B cell (primary cell): ENCODE results near the gene LURAP1L. TPM values are rescaled to one million over a fixed set of nuclear protein-coding genes. Genes with fewer than 3 reads are reported as not detected.

Source experiments
- ATAC-seq: fragments of 200-7000 bp; cut with Tn5 transposase; one replicate; pipeline ENCODE4 v1.10.0; 2021; ENCODE audit warnings: low read depth, mild to moderate bottlenecking, moderate number of reproducible peaks, moderate library complexity
- CTCF ChIA-PET: fragments of 350-600 bp; sonication (Branson Sonifier 250); formaldehyde crosslinking; loops from one replicate; lab custom pipeline; 2021; ENCODE audit warnings: antibody characterized with exemption, inconsistent platforms; lab: Charles Lee
- POLR2A ChIA-PET: fragments of 350-600 bp; sonication (Branson Sonifier 250); formaldehyde crosslinking; loops from one replicate; lab custom pipeline; 2021; ENCODE audit warnings: antibody characterized with exemption; lab: Charles Lee
- DNase-seq: peaks from one replicate; pipeline ENCODE4 v3.0.0; 2013
- H2AFZ ChIP-seq: 2 replicates; pipeline ENCODE4 v1.6.1; 2012; ENCODE audit warnings: mild to moderate bottlenecking, low read depth, low read length; ENCODE audit not compliant: insufficient read depth, poor library complexity, severe bottlenecking
- H3K27ac ChIP-seq, 2 donors: 1 replicate in 1 of 2; 2 replicates in 1 of 2; pipeline ENCODE4 v1.5.1; 2012 to 2013; ENCODE audit warnings: low read length in 2 of 2, mild to moderate bottlenecking in 2 of 2, moderate library complexity in 1 of 2
- H3K27me3 ChIP-seq, 4 experiments: fragments of 200-600 bp in 1 of 4; sonication (generic) in 1 of 4; replicated peaks in 1 of 4; 1 replicate in 2 of 4; 2 replicates in 2 of 4; pipeline versions ENCODE4 v1.6.1 to v1.7.0; 2013 to 2016; ENCODE audit warnings: low read length in 3 of 4, mild to moderate bottlenecking in 2 of 4, mixed read lengths in 1 of 4, moderate library complexity in 1 of 4; ENCODE audit not compliant: insufficient read depth in 4 of 4, control insufficient read depth in 3 of 4; ENCODE audit errors: control extremely low read depth in 1 of 4
- H3K36me3 ChIP-seq, 2 experiments: replicated peaks in 1 of 2; 1 replicate in 1 of 2; 2 replicates in 1 of 2; pipeline versions ENCODE4 v1.6.1 to v1.7.1; 2013; ENCODE audit warnings: low read length in 1 of 2; ENCODE audit not compliant: insufficient read depth in 2 of 2, control insufficient read depth in 1 of 2; ENCODE audit errors: control extremely low read depth in 1 of 2, extremely low read depth in 1 of 2
- H3K4me1 ChIP-seq, 2 donors: fragments of 200-600 bp in 1 of 2; sonication (generic) in 1 of 2; 1 replicate in 1 of 2; 2 replicates in 1 of 2; pipeline versions ENCODE4 v1.5.1 to v1.6.1; 2013 to 2017; ENCODE audit warnings: low read length in 2 of 2; ENCODE audit not compliant: control insufficient read depth in 2 of 2, insufficient read depth in 2 of 2
- H3K4me2 ChIP-seq: replicated peaks from 2 replicates; pipeline ENCODE3; 2012; ENCODE audit warnings: mild to moderate bottlenecking, low read depth, low read length; ENCODE audit not compliant: poor library complexity, severe bottlenecking
- H3K4me3 ChIP-seq, 5 experiments: fragments of 200-600 bp in 1 of 5; sonication (generic) in 1 of 5; 1 replicate in 3 of 5; 2 replicates in 2 of 5; pipeline versions ENCODE4 v1.5.1 to v1.7.0; 2011 to 2016; ENCODE audit warnings: low read length in 4 of 5, mild to moderate bottlenecking in 4 of 5, low read depth in 2 of 5, control low read depth in 1 of 5, moderate library complexity in 1 of 5; ENCODE audit not compliant: insufficient read depth in 1 of 5; ENCODE audit errors: control extremely low read depth in 1 of 5, extremely low read depth in 1 of 5
- H3K79me2 ChIP-seq: fragments of 200-600 bp; sonication (generic); one replicate; pipeline ENCODE4 v1.6.0; 2016; ENCODE audit warnings: low read length; ENCODE audit not compliant: control insufficient read depth, insufficient read depth
- H3K9ac ChIP-seq: fragments of 200-600 bp; sonication (generic); 2 replicates; pipeline ENCODE4 v1.6.1; 2017; ENCODE audit warnings: mild to moderate bottlenecking, low read length, moderate library complexity
- H3K9me3 ChIP-seq, 3 donors: one replicate each; pipeline versions ENCODE4 v1.6.1 to v1.7.1; 2013; ENCODE audit warnings: low read length in 2 of 3; ENCODE audit not compliant: control insufficient read depth in 2 of 3, insufficient read depth in 1 of 3; ENCODE audit errors: control extremely low read depth in 1 of 3
- H4K20me1 ChIP-seq: 2 replicates; pipeline ENCODE4 v1.6.0; 2012; ENCODE audit warnings: mild to moderate bottlenecking, low read length; ENCODE audit not compliant: insufficient read depth, control insufficient read depth, poor library complexity, severe bottlenecking
- H3K27ac Mint-ChIP-seq: one replicate; pipeline ENCODE4 v1.8.0; 2021; ENCODE audit warnings: mixed read lengths
- H3K27me3 Mint-ChIP-seq: one replicate; pipeline ENCODE4 v1.8.0; 2021; ENCODE audit warnings: mixed read lengths
- H3K4me1 Mint-ChIP-seq: one replicate; pipeline ENCODE4 v1.8.0; 2021; ENCODE audit warnings: mixed read lengths
- H3K4me3 Mint-ChIP-seq: one replicate; pipeline ENCODE4 v1.8.0; 2021; ENCODE audit warnings: mixed read lengths
- H3K9me3 Mint-ChIP-seq: one replicate; pipeline ENCODE4 v1.8.0; 2022; ENCODE audit warnings: mixed read lengths; ENCODE audit not compliant: insufficient read depth
- CTCF ChIP-seq: fragments of 200-600 bp; IDR thresholded peaks from one replicate; pipeline ENCODE4 v1.8.0; 2022; ENCODE audit warnings: antibody characterized with exemption, mild to moderate bottlenecking
- EZH2 ChIP-seq: IDR thresholded peaks from 2 replicates; pipeline ENCODE4 v1.6.1; 2012; ENCODE audit warnings: borderline replicate concordance, low read depth, mild to moderate bottlenecking, moderate library complexity, low read length; ENCODE audit not compliant: insufficient read depth, poor library complexity, severe bottlenecking
- WGBS: methylation state at CpG from one replicate; pipeline ENCODE4 v1.1.5; 2013; ENCODE audit warnings: missing lambda C conversion rate; ENCODE audit not compliant: insufficient coverage; 5-methylcytosine and 5-hydroxymethylcytosine counted together
- intact Hi-C: fragments of 100-400 bp; cut with micrococcal nuclease; formaldehyde crosslinking; loops from one replicate; pipeline ENCODE4 v1.10.0; 2022
- polyA plus RNA-seq: library from polyadenylated mRNA; depleted of rRNA; stranded (reverse); fragments of >200 nt; gene quantifications from 2 replicates; pipeline ENCODE4 v1.2.3, GENCODE V29; 2012
- total RNA-seq, 2 donors: library from RNA; stranded (reverse); fragments of 120-200 nt in 1 of 2; gene quantifications; 1 replicate in 1 of 2; 2 replicates in 1 of 2; pipeline versions ENCODE4 v1.2.3 to v1.2.4, GENCODE V29; 2013 to 2022

The LURAP1L gene
- total and polyA plus RNA-seq, 2 donors (not counting 1 experiment from before 2014, with no cell fraction given), result not detected

DNA sequence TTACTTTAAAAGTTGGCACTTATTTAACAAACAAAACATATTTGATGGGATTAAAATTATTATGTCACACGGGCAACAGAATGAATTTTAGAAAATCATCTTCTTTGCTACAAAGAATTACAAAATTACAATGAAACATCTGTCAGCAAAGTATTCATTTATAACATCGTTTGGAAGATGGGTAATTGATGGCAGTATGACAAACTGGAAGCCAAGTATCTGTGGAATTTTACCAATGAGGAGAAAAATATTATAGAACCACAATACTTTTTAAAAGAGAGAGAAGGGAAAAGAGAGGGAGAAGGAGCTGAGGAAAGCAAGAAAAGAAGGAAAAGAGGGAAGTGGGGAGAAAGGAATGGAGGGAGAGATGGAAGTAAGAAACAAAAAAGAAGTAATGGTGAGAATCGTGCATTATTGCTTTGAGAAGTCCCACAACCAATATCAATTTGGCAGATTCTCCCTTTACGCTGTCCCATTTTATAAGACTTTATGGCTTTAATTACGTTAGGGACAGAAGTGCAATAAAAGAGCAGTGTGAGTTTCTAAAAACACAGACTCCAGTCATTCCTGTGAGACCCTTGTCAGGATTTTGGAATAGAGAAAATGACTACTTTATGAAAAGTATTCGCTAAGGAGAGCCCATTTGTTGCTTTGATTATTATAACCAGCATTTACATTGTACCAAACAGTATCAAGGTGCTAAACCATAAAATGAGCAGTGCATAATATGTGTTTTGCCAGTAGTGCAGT, 76.7 kb downstream of the LURAP1L start:
- H3K36me3 ChIP-seq, result no peaks in the 10 kb centered on the region
- no peak overlapping the region for H3K4me2 ChIP-seq
- POLR2A ChIA-PET, result no interaction called here
- TF ChIP-seq CTCF (no peak), EZH2 (no peak)
- no peaks in the 10 kb centered on the region for H3K9me3 Mint-ChIP-seq
- no peak overlapping the region for H3K4me3 Mint-ChIP-seq
- intact Hi-C loops, result no loop called here
- no peaks in the 10 kb centered on the region for H3K79me2 ChIP-seq
- no peaks in the 10 kb centered on the region for H3K27me3 ChIP-seq
- DNase-seq, result no peak
- WGBS, result no CpG with 5 or more reads among the region's 6 CpGs
- no peaks in the 10 kb centered on the region for H4K20me1 ChIP-seq
- no peak overlapping the region for H2AFZ ChIP-seq
- H3K27ac Mint-ChIP-seq, result no peak overlapping the region
- ATAC-seq, result no peak
- H3K27ac ChIP-seq, result no peak overlapping the region
- CTCF ChIA-PET, result no interaction called here
- H3K9me3 ChIP-seq, result no peaks in the 10 kb centered on the region
- no peaks in the 10 kb centered on the region for H3K4me1 ChIP-seq
- H3K4me3 ChIP-seq, result no peak overlapping the region
- no peaks in the 10 kb centered on the region for H3K27me3 Mint-ChIP-seq
- no peaks in the 10 kb centered on the region for H3K4me1 Mint-ChIP-seq
- H3K9ac ChIP-seq, result no peak overlapping the region

DNA sequence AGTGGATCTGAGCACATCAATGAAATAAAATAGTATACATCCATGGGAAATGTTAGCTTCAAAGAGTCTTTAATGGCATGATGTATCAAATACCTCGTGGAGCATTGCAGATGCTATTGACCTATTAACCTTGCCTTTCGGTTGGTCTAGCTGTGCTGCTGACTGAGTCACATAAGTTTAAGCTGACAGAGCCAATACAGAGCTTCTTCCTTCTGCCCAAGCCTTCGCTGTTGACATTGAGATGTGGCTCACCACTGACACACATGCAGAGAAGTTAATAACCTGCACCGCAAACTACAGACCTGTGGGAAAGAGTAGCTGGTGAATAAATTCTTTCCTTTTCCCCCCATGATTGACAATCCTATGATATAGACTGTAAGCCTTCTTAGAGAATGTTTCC, 78.2 kb downstream of the LURAP1L start:
- Histone ChIP-seq H3K9me3 (no peaks in the 10 kb centered on the region), H3K27ac (no peak overlapping the region), H3K4me1 (no peaks in the 10 kb centered on the region), H3K27me3 (no peaks in the 10 kb centered on the region), H2AFZ (no peak overlapping the region), H3K9ac (no peak overlapping the region), H3K4me2 (no peak overlapping the region), H3K4me3 (no peak overlapping the region), H3K79me2 (no peaks in the 10 kb centered on the region), H3K36me3 (no peaks in the 10 kb centered on the region), H4K20me1 (no peaks in the 10 kb centered on the region)
- ATAC-seq (no peak), DNase-seq (no peak)
- no peak overlapping the region for H3K4me3 Mint-ChIP-seq
- no peak overlapping the region for H3K27ac Mint-ChIP-seq
- no peaks in the 10 kb centered on the region for H3K27me3 Mint-ChIP-seq
- intact Hi-C loops, result no loop called here
- no peaks in the 10 kb centered on the region for H3K4me1 Mint-ChIP-seq
- 78% methylated on average over 2 of the region's 4 CpGs for WGBS
- H3K9me3 Mint-ChIP-seq, result no peaks in the 10 kb centered on the region
- POLR2A ChIA-PET, result no interaction called here
- CTCF ChIA-PET, result no interaction called here
- TF ChIP-seq EZH2, result no peak
- no peak for TF ChIP-seq CTCF
